B cell (primary cell): ENCODE measurements around the gene NR5A1.

ENCODE experiments used
- CTCF ChIP-seq: fragments of 200-600 bp; IDR thresholded peaks from one replicate; pipeline ENCODE4 v1.8.0; 2022; ENCODE audit warnings: antibody characterized with exemption, mild to moderate bottlenecking
- EZH2 ChIP-seq: IDR thresholded peaks from 2 replicates; pipeline ENCODE4 v1.6.1; 2012; ENCODE audit warnings: borderline replicate concordance, low read depth, mild to moderate bottlenecking, moderate library complexity, low read length; ENCODE audit not compliant: insufficient read depth, poor library complexity, severe bottlenecking

- no peak for TF ChIP-seq EZH2
- TF ChIP-seq CTCF, result no peak
Measured at GRCh38 chr9:124514125-124514524, 6.9 kb upstream of the NR5A1 start.
